WTC11 (cell line): ENCODE measurements around the gene TANGO6. TPM values are rescaled to one million over a fixed set of nuclear protein-coding genes. Genes with fewer than 3 reads are reported as not detected.

Experiments
- ATAC-seq: fragments of 200-7000 bp; cut with Tn5 transposase; 2 replicates; pipeline ENCODE4 v1.10.0; 2021; ENCODE audit warnings: mild to moderate bottlenecking, moderate library complexity
- CTCF ChIA-PET: fragments of 300-600 bp; sonication (Branson Sonifier 250); formaldehyde crosslinking; loops from one replicate; lab custom pipeline; 2021; ENCODE audit warnings: antibody characterized with exemption; lab: Charles Lee
- POLR2A ChIA-PET: fragments of 350-600 bp; sonication (Branson Sonifier 250); formaldehyde crosslinking; loops from one replicate; lab custom pipeline; 2021; ENCODE audit warnings: antibody characterized with exemption; lab: Charles Lee
- DNase-seq: peaks from one replicate; pipeline ENCODE4 v3.0.0; 2021; ENCODE audit warnings: low spot score
- H3K27ac Mint-ChIP-seq: 2 replicates; pipeline ENCODE4 v1.8.0; 2021; ENCODE audit warnings: mixed read lengths
- H3K27me3 Mint-ChIP-seq: 2 replicates; pipeline ENCODE4 v1.8.0; 2021; ENCODE audit warnings: low read depth, mild to moderate bottlenecking, moderate library complexity, mixed read lengths
- H3K36me3 Mint-ChIP-seq: 2 replicates; pipeline ENCODE4 v1.8.0; 2021; ENCODE audit warnings: mixed read lengths
- H3K4me1 Mint-ChIP-seq: 2 replicates; pipeline ENCODE4 v1.8.0; 2022; ENCODE audit warnings: mixed read lengths
- H3K4me3 Mint-ChIP-seq: 2 replicates; pipeline ENCODE4 v1.8.0; 2021; ENCODE audit warnings: mild to moderate bottlenecking, moderate library complexity, mixed read lengths
- H3K9me3 Mint-ChIP-seq: 2 replicates; pipeline ENCODE4 v1.8.0; 2021; ENCODE audit warnings: mixed read lengths
- AR ChIP-seq: fragments of 250-450 bp; sonication (Bioruptor Pico); IDR thresholded peaks from 2 replicates; pipeline ENCODE4 v1.9.0; 2021; ENCODE audit warnings: mild to moderate bottlenecking
- ATF2 ChIP-seq: sonication (generic); formaldehyde crosslinking; IDR thresholded peaks from 2 replicates; pipeline ENCODE4 v1.8.1; 2022; ENCODE audit warnings: low read depth, missing genetic modification reagents, borderline replicate concordance
- ESRRA ChIP-seq: sonication (generic); formaldehyde crosslinking; IDR thresholded peaks from 2 replicates; pipeline ENCODE4 v1.8.1; 2022; ENCODE audit warnings: mild to moderate bottlenecking, missing genetic modification reagents, borderline replicate concordance
- ETV6 ChIP-seq: sonication (generic); formaldehyde crosslinking; IDR thresholded peaks from 2 replicates; pipeline ENCODE4 v1.8.1; 2022; ENCODE audit warnings: mild to moderate bottlenecking, missing genetic modification reagents
- NR2C2 ChIP-seq: sonication (generic); formaldehyde crosslinking; IDR thresholded peaks from 2 replicates; pipeline ENCODE4 v1.8.0; 2022; ENCODE audit warnings: mild to moderate bottlenecking, missing genetic modification reagents
- NR3C1 ChIP-seq: sonication (generic); formaldehyde crosslinking; conservative IDR thresholded peaks from 2 replicates; pipeline ENCODE4 v1.8.1; 2023; ENCODE audit warnings: low read depth, mild to moderate bottlenecking, missing genetic modification reagents
- PRRX2 ChIP-seq: fragments of 250-450 bp; sonication (Bioruptor Pico); IDR thresholded peaks from 2 replicates; pipeline ENCODE4 v1.8.0; 2021; ENCODE audit warnings: mild to moderate bottlenecking
- RORB ChIP-seq: fragments of 250-450 bp; sonication (Bioruptor Pico); IDR thresholded peaks from 2 replicates; pipeline ENCODE4 v1.9.0; 2021; ENCODE audit warnings: mild to moderate bottlenecking
- SOX15 ChIP-seq: fragments of 250-450 bp; sonication (Bioruptor Pico); IDR thresholded peaks from 2 replicates; pipeline ENCODE4 v1.9.0; 2021; ENCODE audit warnings: mild to moderate bottlenecking
- STAT6 ChIP-seq: sonication (generic); formaldehyde crosslinking; conservative IDR thresholded peaks from 2 replicates; pipeline ENCODE4 v1.8.1; 2023; ENCODE audit warnings: mild to moderate bottlenecking, low read depth, missing genetic modification reagents, moderate library complexity
- TCF7 ChIP-seq: sonication (generic); formaldehyde crosslinking; IDR thresholded peaks from 2 replicates; pipeline ENCODE4 v1.8.0; 2022; ENCODE audit warnings: mild to moderate bottlenecking, low read depth, missing genetic modification reagents, moderate library complexity
- ZNF232 ChIP-seq: sonication (generic); formaldehyde crosslinking; IDR thresholded peaks from 2 replicates; pipeline ENCODE4 v1.8.0; 2022; ENCODE audit warnings: mild to moderate bottlenecking, missing genetic modification reagents
- ZNF263 ChIP-seq: sonication (generic); formaldehyde crosslinking; IDR thresholded peaks from 2 replicates; pipeline ENCODE4 v1.8.1; 2022; ENCODE audit warnings: low read depth, mild to moderate bottlenecking, moderate library complexity, missing genetic modification reagents
- ZSCAN18 ChIP-seq: fragments of 250-450 bp; sonication (Bioruptor Pico); IDR thresholded peaks from 2 replicates; pipeline ENCODE4 v2.1.2; 2022; ENCODE audit warnings: mild to moderate bottlenecking, moderate library complexity
- total RNA-seq: library from RNA; stranded (reverse); gene quantifications from 3 replicates; pipeline ENCODE4 v1.2.3, GENCODE V29; 2021
- TF ChIP-seq, protein P1 (sequence below): sonication (generic); formaldehyde crosslinking; IDR thresholded peaks from 2 replicates; pipeline ENCODE4 v1.8.1; 2023; ENCODE audit warnings: mild to moderate bottlenecking, moderate library complexity, missing genetic modification reagents
- TF ChIP-seq, protein P2 (sequence below): sonication (generic); formaldehyde crosslinking; IDR thresholded peaks from 2 replicates; pipeline ENCODE4 v1.8.1; 2022; ENCODE audit warnings: mild to moderate bottlenecking, missing genetic modification reagents, moderate library complexity, borderline replicate concordance
- TF ChIP-seq, protein P3 (sequence below): sonication (generic); formaldehyde crosslinking; IDR thresholded peaks from 2 replicates; pipeline ENCODE4 v1.8.1; 2022; ENCODE audit warnings: missing genetic modification reagents, borderline replicate concordance

The TANGO6 gene
- total RNA-seq, 1 experiment from 2014 or later = 15.6 TPM

DNA sequence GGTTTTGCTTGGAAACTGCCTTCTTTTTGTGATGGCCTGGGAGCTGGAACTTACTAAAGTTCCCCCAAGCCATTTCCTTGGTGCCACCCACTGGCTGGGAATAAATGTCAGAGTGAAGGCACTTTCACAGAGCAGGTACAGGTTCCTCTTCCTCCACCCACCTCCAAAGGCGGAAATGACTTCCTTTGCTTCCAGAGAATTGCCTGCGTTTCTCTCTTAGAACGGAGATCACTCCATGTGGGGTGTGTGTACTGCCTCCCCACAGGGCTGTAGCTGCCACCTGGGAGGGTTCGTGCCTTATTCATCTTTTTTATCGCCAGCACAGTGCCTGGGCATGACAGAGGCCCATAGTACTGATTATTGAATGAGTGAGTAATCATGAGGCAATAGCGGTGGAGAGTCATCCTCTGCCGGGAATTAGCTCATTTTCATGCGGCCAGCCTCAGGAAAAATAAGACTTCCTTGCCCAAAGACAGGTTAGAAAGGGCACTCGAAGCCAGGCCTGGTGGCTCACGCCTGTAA lies 229.9 kb downstream of the TANGO6 start:
- Mint-ChIP-seq H3K27me3 (no peaks in the 10 kb centered on the region), H3K4me3 (peak overlapping the region; percentile 55), H3K27ac (peak overlapping the region; percentile 96), H3K4me1 (peaks cover 65% of the 10 kb centered on the region), H3K36me3 (no peaks in the 10 kb centered on the region), H3K9me3 (no peaks in the 10 kb centered on the region)
- no peak for ATAC-seq
- DNase-seq = no peak
- ChIA-PET POLR2A (interaction anchor here (0.6 to 2.2 kb wide), 6 partner anchors 16 to 280 kb away, joined by 4 to 14 read pairs (median 6); partner anchors contain the start of gene HAS3), CTCF (interaction anchor here (1.0 to 2.4 kb wide), 5 partner anchors 22 to 85 kb away, joined by 3 to 11 read pairs (median 5); partner anchors contain the start of gene HAS3)
- peak; percentile 17; the same call in 1 of the 2 replicates for TF ChIP-seq ETV6 (CRISPR knock-in tag)
- TF ChIP-seq RORB (CRISPR knock-in tag) = no peak

DNA sequence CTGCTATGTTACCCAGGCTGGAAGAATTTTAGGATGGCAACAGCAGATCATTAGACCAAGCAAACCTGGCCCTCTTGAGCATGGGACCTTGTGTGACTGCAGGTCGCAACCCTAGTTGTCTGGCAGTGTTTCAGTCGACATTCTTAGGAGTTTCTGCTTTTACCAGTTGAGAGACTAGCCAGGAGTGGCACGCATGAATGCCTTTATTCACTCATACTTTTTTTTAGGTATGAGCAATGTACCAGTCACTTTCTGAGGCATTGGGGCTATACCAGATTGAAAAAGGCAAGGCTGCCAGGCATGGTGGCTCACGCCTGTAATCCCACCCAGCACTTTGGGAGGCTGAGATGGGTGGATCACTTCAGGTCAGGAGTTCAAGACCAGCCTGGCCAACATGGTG lies 233.9 kb downstream of the TANGO6 start:
- Mint-ChIP-seq H3K4me3 (no peak overlapping the region), H3K27me3 (no peaks in the 10 kb centered on the region), H3K36me3 (no peaks in the 10 kb centered on the region), H3K4me1 (peaks cover 46% of the 10 kb centered on the region), H3K9me3 (no peaks in the 10 kb centered on the region), H3K27ac (peak overlapping the region; percentile 80)
- DNase-seq (no peak), ATAC-seq (no peak)
- ChIA-PET POLR2A (no interaction called here), CTCF (interaction anchor here (1.1 to 1.8 kb wide), 2 partner anchors 12 to 83 kb away, joined by 3 to 6 read pairs; no protein-coding TSS in a partner anchor)
- TF ChIP-seq ZSCAN18 (CRISPR knock-in tag) (no peak), PRRX2 (CRISPR knock-in tag) (no peak), ZNF263 (no peak), SOX15 (CRISPR knock-in tag) (no peak), NR3C1 (CRISPR knock-in tag) (no peak), ZNF232 (CRISPR knock-in tag) (no peak), STAT6 (CRISPR knock-in tag) (no peak)
- TF ChIP-seq, protein P1, sequence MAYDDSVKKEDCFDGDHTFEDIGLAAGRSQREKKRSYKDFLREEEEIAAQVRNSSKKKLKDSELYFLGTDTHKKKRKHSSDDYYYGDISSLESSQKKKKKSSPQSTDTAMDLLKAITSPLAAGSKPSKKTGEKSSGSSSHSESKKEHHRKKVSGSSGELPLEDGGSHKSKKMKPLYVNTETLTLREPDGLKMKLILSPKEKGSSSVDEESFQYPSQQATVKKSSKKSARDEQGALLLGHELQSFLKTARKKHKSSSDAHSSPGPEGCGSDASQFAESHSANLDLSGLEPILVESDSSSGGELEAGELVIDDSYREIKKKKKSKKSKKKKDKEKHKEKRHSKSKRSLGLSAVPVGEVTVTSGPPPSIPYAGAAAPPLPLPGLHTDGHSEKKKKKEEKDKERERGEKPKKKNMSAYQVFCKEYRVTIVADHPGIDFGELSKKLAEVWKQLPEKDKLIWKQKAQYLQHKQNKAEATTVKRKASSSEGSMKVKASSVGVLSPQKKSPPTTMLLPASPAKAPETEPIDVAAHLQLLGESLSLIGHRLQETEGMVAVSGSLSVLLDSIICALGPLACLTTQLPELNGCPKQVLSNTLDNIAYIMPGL (CRISPR knock-in tag) = no peak

- H3K27ac Mint-ChIP-seq = peak overlapping the region; percentile 76
- TF ChIP-seq, protein P2, sequence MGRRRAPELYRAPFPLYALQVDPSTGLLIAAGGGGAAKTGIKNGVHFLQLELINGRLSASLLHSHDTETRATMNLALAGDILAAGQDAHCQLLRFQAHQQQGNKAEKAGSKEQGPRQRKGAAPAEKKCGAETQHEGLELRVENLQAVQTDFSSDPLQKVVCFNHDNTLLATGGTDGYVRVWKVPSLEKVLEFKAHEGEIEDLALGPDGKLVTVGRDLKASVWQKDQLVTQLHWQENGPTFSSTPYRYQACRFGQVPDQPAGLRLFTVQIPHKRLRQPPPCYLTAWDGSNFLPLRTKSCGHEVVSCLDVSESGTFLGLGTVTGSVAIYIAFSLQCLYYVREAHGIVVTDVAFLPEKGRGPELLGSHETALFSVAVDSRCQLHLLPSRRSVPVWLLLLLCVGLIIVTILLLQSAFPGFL (CRISPR knock-in tag) = no peak
- TF ChIP-seq ESRRA (no peak), AR (no peak), NR2C2 (CRISPR knock-in tag) (no peak), TCF7 (no peak), ATF2 (CRISPR knock-in tag) (no peak)
- TF ChIP-seq, protein P3, sequence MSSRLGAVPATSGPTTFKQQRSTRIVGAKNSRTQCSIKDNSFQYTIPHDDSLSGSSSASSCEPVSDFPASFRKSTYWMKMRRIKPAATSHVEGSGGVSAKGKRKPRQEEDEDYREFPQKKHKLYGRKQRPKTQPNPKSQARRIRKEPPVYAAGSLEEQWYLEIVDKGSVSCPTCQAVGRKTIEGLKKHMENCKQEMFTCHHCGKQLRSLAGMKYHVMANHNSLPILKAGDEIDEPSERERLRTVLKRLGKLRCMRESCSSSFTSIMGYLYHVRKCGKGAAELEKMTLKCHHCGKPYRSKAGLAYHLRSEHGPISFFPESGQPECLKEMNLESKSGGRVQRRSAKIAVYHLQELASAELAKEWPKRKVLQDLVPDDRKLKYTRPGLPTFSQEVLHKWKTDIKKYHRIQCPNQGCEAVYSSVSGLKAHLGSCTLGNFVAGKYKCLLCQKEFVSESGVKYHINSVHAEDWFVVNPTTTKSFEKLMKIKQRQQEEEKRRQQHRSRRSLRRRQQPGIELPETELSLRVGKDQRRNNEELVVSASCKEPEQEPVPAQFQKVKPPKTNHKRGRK (CRISPR knock-in tag) = no peak
These were observed 234.7 kb downstream of the TANGO6 start for GRCh38 chr16:69078073-69078472.

More at GRCh38 chr16:69078073-69078472, 234.7 kb downstream of the TANGO6 start:
- H3K4me1 Mint-ChIP-seq = peaks cover 38% of the 10 kb centered on the region
- H3K36me3 Mint-ChIP-seq = no peaks in the 10 kb centered on the region
- CTCF ChIA-PET = interaction anchor here (0.5 to 1.8 kb wide), 8 partner anchors 11 to 360 kb away, joined by 3 to 7 read pairs (median 4); partner anchors contain the start of gene HAS3
- no peaks in the 10 kb centered on the region for H3K9me3 Mint-ChIP-seq
- POLR2A ChIA-PET = interaction anchor here (0.8 kb wide), 1 partner anchor 30 kb away, joined by 3 read pairs; no protein-coding TSS in a partner anchor
- ATAC-seq = peak; percentile 86
- H3K4me3 Mint-ChIP-seq = no peak overlapping the region
- no peaks in the 10 kb centered on the region for H3K27me3 Mint-ChIP-seq
- peak; percentile 62 for DNase-seq
